Subcutaneous adipose tissue (tissue), 4 donors: ENCODE measurements around the gene LRRC9. TPM values are rescaled to one million over a fixed set of nuclear protein-coding genes. Genes with fewer than 3 reads are reported as not detected.

Experiments
- total RNA-seq, 4 donors: library from RNA; depleted of rRNA; stranded (reverse); fragments of >200 nt; gene quantifications; one replicate each; pipeline ENCODE4 v1.1.0, GENCODE V29; 2016
- TF ChIP-seq, protein P1 (sequence below): fragments of 450-650 bp; IDR thresholded peaks from one replicate; pipeline ENCODE4 v1.5.1; 2016; ENCODE audit warnings: low read depth, mild to moderate bottlenecking, control low read depth, antibody characterized with exemption, moderate library complexity

LRRC9 gene
- total RNA-seq, 4 donors from 2014 or later = 0.17 to 1.5 TPM; not detected in 2

DNA sequence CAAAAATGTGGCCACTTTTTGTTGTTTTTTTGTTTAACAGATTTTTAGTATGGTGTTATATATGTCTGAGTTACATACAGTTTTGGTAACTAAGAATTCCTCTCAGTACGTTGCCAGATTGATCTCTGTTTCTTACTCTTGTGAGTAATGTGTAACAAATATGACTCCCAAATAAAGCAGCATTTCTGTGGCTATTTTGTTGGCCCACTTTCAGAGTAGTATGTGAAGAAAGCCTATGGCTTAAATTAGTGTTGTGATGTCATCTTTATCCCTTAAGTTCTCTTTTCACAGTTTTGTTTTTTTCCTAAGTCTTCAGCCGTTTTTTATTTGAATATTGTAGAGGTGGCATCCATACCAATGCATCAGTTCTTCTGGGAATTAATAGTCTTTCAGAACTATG is 182.4 kb downstream of the LRRC9 start:
- TF ChIP-seq, protein P1, sequence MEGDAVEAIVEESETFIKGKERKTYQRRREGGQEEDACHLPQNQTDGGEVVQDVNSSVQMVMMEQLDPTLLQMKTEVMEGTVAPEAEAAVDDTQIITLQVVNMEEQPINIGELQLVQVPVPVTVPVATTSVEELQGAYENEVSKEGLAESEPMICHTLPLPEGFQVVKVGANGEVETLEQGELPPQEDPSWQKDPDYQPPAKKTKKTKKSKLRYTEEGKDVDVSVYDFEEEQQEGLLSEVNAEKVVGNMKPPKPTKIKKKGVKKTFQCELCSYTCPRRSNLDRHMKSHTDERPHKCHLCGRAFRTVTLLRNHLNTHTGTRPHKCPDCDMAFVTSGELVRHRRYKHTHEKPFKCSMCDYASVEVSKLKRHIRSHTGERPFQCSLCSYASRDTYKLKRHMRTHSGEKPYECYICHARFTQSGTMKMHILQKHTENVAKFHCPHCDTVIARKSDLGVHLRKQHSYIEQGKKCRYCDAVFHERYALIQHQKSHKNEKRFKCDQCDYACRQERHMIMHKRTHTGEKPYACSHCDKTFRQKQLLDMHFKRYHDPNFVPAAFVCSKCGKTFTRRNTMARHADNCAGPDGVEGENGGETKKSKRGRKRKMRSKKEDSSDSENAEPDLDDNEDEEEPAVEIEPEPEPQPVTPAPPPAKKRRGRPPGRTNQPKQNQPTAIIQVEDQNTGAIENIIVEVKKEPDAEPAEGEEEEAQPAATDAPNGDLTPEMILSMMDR = no peak

DNA sequence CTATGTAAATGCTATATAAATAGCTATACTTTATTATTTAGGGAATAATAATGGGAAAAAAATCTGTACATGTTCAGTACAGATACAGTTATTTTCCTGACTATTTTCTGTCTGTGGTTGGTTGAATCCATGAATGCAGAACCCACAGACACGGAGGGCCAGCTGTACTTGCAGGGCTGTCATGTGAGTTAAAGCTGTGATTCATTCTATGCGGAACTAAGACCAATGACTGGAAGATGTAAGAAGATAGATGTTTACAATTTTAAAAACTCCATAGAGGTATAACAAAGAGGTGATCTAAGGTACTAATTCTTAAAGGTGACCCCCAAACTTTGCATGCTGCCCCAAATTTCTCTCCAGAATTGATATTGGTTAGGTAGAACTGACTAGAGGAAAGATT is 186.4 kb downstream of the LRRC9 start:
- TF ChIP-seq, protein P1 = no peak

DNA sequence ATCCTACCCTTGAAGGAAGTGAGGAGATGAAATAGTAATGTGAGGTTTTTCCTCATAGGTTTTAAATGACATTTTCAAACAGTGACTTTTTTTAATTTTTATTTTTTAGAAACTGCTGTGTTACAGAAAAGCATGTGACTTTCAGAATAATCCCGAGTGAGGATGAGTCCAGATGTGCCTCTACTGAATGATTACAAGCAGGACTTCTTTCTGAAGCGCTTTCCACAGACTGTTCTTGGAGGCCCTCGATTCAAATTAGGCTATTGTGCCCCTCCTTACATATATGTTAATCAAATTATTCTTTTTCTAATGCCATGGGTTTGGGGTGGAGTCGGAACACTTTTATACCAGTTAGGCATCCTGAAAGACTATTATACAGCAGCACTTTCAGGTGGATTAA is 187.5 kb downstream of the LRRC9 start:
- TF ChIP-seq, protein P1 = no peak

DNA sequence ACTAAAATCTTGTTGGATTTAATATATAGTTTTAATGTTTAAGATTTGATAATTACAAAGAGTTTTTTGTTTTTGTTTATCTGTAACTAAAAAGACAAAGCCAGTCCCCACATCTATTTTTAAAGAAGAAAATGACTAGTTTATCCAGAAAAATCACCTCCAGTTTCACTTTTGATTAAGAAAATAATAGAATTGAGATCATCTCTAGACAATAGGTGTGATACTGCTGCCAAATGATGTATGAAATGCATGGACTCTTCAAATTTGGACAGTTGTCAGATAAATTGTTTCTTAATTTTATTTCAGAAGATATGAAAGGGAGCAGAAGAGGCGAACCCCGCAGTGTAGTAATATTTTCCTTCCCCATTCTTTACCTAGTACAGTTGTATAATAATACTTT is 191.8 kb downstream of the LRRC9 start:
- TF ChIP-seq, protein P1 = no peak

Other genes with a start within 250 kb of the LRRC9 start
- 10 to 100 TPM; 30.5 to 92.9 (median 49.8) TPM for gene RTN1, start 49.4 kb upstream of the LRRC9 start, total RNA-seq
- 10 to 100 TPM; 38.1 to 59.7 (median 56.0) TPM for gene PCNX4, start 171.8 kb downstream of the LRRC9 start, total RNA-seq
- 100 to 1,000 TPM in 1 of 4 donors, 10 to 100 TPM in 3; 73.0 to 106 (median 83.2) TPM for gene DHRS7, start 245.3 kb downstream of the LRRC9 start, total RNA-seq